Measurements from ENCODE around the gene TNFRSF18. TPM values are rescaled to one million over a fixed set of nuclear protein-coding genes. Genes with fewer than 3 reads are reported as not detected.

Gene TNFRSF18
- total RNA-seq, 2 experiments from 2014 or later: 126 to 135 TPM

DNA sequence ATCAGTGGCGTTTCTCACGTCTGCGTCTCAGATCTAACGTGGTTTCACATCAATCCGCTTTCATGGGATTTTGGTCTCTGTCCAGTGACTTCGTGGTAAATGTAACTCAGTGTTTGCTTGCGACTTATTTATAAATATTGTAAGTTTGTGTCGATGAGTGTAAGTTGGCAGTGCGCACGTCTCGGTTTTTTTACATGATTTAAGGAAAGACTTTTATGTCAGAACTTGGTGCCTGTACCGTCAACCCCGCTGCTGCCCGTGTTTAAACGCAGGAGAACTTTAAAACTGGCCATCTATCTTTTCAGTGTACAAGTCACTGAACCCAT is 27.1 kb upstream of the TNFRSF18 start:
- TF ChIP-seq, protein P1, sequence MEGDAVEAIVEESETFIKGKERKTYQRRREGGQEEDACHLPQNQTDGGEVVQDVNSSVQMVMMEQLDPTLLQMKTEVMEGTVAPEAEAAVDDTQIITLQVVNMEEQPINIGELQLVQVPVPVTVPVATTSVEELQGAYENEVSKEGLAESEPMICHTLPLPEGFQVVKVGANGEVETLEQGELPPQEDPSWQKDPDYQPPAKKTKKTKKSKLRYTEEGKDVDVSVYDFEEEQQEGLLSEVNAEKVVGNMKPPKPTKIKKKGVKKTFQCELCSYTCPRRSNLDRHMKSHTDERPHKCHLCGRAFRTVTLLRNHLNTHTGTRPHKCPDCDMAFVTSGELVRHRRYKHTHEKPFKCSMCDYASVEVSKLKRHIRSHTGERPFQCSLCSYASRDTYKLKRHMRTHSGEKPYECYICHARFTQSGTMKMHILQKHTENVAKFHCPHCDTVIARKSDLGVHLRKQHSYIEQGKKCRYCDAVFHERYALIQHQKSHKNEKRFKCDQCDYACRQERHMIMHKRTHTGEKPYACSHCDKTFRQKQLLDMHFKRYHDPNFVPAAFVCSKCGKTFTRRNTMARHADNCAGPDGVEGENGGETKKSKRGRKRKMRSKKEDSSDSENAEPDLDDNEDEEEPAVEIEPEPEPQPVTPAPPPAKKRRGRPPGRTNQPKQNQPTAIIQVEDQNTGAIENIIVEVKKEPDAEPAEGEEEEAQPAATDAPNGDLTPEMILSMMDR (IDR thresholded peaks at IDR 0.05): no peak
- Mint-ChIP-seq H3K27ac (peak overlapping the region; percentile 76), H3K27me3 (no peaks in the 10 kb centered on the region), H3K4me3 (peak overlapping the region; percentile 73), H3K36me3 (ENCODE audit: low read depth) (peaks cover 29% of the 10 kb centered on the region), H3K4me1 (ENCODE audit: low read depth) (peaks cover 30% of the 10 kb centered on the region), H3K9me3 (no peaks in the 10 kb centered on the region)
- ChIA-PET POLR2A (interaction anchor here (1.0 kb wide), 1 partner anchor 21 kb away, joined by 4 read pairs; no protein-coding TSS in a partner anchor), CTCF (no interaction called here)
- no peak for ATAC-seq
- DNase-seq: no peak
- intact Hi-C loops (cut with micrococcal nuclease): no loop called here

DNA sequence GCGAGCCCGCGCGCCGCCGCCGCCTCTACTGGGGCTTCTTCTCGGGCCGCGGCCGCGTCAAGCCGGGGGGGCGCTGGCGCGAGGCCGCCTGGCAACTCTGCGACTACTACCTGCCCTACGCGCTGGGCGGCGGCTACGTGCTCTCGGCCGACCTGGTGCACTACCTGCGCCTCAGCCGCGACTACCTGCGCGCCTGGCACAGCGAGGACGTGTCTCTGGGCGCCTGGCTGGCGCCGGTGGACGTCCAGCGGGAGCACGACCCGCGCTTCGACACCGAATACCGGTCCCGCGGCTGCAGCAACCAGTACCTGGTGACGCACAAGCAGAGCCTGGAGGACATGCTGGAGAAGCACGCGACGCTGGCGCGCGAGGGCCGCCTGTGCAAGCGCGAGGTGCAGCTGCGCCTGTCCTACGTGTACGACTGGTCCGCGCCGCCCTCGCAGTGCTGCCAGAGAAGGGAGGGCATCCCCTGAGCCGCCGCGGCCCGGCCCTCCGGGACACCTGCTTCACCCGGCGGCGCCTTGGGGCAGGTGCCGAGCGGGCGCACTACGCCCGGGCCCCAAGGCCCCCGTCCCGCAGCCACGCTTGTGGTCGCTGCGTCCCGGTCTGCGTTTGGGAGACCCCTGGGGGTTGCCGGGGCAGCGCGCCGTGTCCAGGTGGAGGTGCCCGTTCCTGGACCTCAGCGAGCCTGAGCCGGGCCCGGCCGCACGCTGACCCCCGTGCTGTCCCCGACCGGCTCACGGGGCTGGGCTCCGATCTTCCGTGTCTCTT is 26.6 kb upstream of the TNFRSF18 start:
- peaks cover 32% of the 10 kb centered on the region for H3K4me1 Mint-ChIP-seq (ENCODE audit: low read depth)
- no peaks in the 10 kb centered on the region for H3K27me3 Mint-ChIP-seq
- intact Hi-C loops (cut with micrococcal nuclease): no loop called here
- H3K27ac Mint-ChIP-seq: peak overlapping the region; percentile 76
- POLR2A ChIA-PET: interaction anchor here (1.5 to 7.9 kb wide), 2 partner anchors 17 to 111 kb away, joined by 5 to 64 read pairs; partner anchors contain the start of gene TNFRSF4
- peaks cover 31% of the 10 kb centered on the region for H3K36me3 Mint-ChIP-seq (ENCODE audit: low read depth)
- DNase-seq (no peak), ATAC-seq (no peak)
- no peaks in the 10 kb centered on the region for H3K9me3 Mint-ChIP-seq
- peak overlapping the region; percentile 73 for H3K4me3 Mint-ChIP-seq
- TF ChIP-seq, protein P1 (IDR thresholded peaks at IDR 0.05): no peak
- CTCF ChIA-PET: no interaction called here

DNA sequence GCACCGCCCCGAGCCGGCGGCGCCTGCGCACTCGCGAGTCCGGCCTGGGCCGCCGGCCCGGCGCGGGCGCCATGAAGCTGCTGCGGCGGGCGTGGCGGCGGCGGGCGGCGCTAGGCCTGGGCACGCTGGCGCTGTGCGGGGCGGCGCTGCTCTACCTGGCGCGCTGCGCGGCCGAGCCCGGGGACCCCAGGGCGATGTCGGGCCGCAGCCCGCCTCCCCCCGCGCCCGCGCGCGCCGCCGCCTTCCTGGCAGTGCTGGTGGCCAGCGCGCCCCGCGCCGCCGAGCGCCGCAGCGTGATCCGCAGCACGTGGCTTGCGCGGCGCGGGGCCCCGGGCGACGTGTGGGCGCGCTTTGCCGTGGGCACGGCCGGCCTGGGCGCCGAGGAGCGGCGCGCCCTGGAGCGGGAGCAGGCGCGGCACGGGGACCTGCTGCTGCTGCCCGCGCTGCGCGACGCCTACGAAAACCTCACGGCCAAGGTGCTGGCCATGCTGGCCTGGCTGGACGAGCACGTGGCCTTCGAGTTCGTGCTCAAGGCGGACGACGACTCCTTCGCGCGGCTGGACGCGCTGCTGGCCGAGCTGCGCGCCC is 25.9 kb upstream of the TNFRSF18 start, which contains the start of gene B3GALT6:
B3GALT6 (plus strand) TSS at position 30 of the 588 bp plus-strand sequence; CDS start at position 72, 42 bp downstream.
- no peaks in the 10 kb centered on the region for H3K27me3 Mint-ChIP-seq
- TF ChIP-seq, protein P1 (IDR thresholded peaks at IDR 0.05): no peak
- H3K4me1 Mint-ChIP-seq (ENCODE audit: low read depth): peaks cover 32% of the 10 kb centered on the region
- DNase-seq (no peak), ATAC-seq (no peak)
- peak within 1 kb of the TSS; percentile 95 for H3K4me3 Mint-ChIP-seq
- intact Hi-C loops (cut with micrococcal nuclease): no loop called here
- H3K9me3 Mint-ChIP-seq: no peaks in the 10 kb centered on the region
- ChIA-PET POLR2A (interaction anchor here (0.9 to 7.9 kb wide), 4 partner anchors 10 to 110 kb away, joined by 3 to 64 read pairs (median 6); partner anchors contain the start of gene TNFRSF4), CTCF (interaction anchor here (1.9 kb wide), 1 partner anchor 110 kb away, joined by 14 read pairs; no protein-coding TSS in a partner anchor)
- peak within 1 kb of the TSS; percentile 93 for H3K27ac Mint-ChIP-seq
- H3K36me3 Mint-ChIP-seq (ENCODE audit: low read depth): peaks cover 34% of the 10 kb centered on the region

DNA sequence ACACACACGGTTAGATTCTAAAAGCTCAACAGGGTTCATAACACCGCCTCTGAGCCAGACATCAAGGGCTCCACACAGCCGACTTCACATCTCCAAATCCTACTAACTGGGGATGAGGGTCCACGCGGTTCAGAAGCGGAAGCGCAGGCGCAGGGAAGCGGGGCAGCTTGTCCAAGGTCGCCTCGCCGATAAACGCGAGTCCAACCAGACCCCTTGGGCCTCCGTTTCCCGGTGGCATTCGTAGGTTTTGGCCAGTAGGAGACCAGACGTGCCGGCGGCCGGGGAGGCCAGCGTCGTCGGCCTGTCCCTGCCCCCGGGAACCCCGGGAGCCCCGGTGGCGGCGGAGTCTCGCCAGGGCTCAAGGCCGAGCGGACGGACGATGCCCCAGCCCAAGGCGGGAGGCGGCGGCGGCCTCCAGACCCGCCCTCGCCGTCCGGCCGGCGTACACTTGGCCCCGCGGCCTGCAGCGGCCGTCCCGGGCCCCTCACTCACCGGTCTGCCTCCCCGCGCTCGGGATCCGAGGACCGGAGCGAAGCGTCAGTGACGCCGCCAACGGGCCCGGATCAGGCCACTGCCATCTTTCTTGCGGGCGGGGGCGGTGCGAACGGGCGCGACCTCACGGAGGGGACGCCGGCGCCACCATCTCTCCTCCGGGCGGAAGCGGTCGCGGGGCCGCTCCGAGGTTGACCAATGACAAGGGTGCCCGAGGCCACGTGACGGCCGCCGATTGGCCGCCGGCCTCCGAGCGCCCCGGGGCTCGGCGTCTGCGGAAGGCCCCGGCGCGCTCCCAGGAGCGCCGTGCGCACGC is 25.2 kb upstream of the TNFRSF18 start, which contains the start of gene SDF4:
SDF4 (minus strand) TSS at position 602 of the 808 bp plus-strand sequence. CDS start 3,229 bp downstream, outside the sequence.
- peak within 1 kb of the TSS; percentile 93 for H3K27ac Mint-ChIP-seq
- POLR2A ChIA-PET: interaction anchor here (0.7 to 7.9 kb wide), 11 partner anchors 11 to 212 kb away, joined by 3 to 64 read pairs (median 3); partner anchors contain the start of genes C1QTNF12, TNFRSF4 and UBE2J2

More for the DNA sequence above, 25.2 kb upstream of the TNFRSF18 start, which contains the start of gene SDF4:
- intact Hi-C loops (cut with micrococcal nuclease): no loop called here
- Mint-ChIP-seq H3K4me3 (peak within 1 kb of the TSS; percentile 95), H3K36me3 (ENCODE audit: low read depth) (peaks cover 34% of the 10 kb centered on the region), H3K4me1 (ENCODE audit: low read depth) (peaks cover 32% of the 10 kb centered on the region), H3K9me3 (no peaks in the 10 kb centered on the region), H3K27me3 (no peaks in the 10 kb centered on the region)
- CTCF ChIA-PET: interaction anchor here (0.9 to 1.9 kb wide), 5 partner anchors 15 to 109 kb away, joined by 3 to 14 read pairs (median 3); partner anchors contain the start of gene C1QTNF12
- peak; percentile 98 for ATAC-seq
- DNase-seq: peak; percentile 97
- TF ChIP-seq, protein P1 (IDR thresholded peaks at IDR 0.05): no peak

Measured in activated CD8-positive, alpha-beta T cell treated with anti-CD3 and anti-CD28 coated beads for 36 hours (primary cell).